Ishikawa (cell line): Measurements from ENCODE around the gene SLC16A8.

Experiments
- EGR1 ChIP-seq: IDR thresholded peaks from 2 replicates; pipeline ENCODE4 v1.6.1; 2012
- EP300 ChIP-seq: IDR thresholded peaks from 2 replicates; pipeline ENCODE4 v1.6.1; 2012; ENCODE audit warnings: borderline replicate concordance
- RAD21 ChIP-seq: IDR thresholded peaks from 2 replicates; pipeline ENCODE4 v1.6.1; 2012; ENCODE audit warnings: low read depth
- TAF1 ChIP-seq: IDR thresholded peaks from 2 replicates; pipeline ENCODE4 v1.6.1; 2012; ENCODE audit warnings: low read depth, mild to moderate bottlenecking
- TF ChIP-seq, protein P1 (sequence below): IDR thresholded peaks from 2 replicates; pipeline ENCODE4 v1.6.1; 2012; ENCODE audit warnings: low read depth, mild to moderate bottlenecking

DNA sequence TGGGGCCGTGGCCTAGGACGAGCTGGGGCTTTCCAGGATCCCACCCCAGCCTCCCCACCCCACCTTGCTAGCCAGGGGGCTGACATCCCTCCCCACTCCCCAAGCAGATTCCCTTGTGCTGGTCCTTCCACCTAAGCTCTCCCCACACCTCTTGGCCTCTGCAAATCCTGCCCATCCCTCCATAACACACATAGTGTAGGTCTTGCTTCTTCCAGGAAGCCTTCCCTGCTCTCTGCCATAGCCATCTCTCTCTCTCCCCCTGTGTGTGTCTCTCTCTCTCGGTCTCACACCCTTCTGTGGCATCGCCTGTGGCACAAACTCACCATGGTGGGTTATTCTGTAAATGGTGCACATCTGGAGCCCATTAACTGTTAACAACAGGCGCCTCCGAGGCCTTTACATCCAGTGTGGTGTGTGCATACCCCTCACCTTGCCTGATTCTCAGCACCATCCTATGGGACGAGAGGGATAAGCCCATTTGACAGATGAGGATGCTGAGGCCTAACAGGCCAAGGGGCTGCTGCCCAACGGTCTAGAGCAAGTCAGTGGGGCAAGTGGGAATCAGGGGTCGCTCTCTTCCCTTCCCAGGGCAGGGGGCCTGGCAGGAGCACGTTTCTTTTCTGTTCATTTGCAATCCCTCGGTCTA lies 49.0 kb downstream of the SLC16A8 start:
- TF ChIP-seq EP300 (no peak), EGR1 (no peak), TAF1 (no peak), RAD21 (no peak)
- TF ChIP-seq, protein P1, sequence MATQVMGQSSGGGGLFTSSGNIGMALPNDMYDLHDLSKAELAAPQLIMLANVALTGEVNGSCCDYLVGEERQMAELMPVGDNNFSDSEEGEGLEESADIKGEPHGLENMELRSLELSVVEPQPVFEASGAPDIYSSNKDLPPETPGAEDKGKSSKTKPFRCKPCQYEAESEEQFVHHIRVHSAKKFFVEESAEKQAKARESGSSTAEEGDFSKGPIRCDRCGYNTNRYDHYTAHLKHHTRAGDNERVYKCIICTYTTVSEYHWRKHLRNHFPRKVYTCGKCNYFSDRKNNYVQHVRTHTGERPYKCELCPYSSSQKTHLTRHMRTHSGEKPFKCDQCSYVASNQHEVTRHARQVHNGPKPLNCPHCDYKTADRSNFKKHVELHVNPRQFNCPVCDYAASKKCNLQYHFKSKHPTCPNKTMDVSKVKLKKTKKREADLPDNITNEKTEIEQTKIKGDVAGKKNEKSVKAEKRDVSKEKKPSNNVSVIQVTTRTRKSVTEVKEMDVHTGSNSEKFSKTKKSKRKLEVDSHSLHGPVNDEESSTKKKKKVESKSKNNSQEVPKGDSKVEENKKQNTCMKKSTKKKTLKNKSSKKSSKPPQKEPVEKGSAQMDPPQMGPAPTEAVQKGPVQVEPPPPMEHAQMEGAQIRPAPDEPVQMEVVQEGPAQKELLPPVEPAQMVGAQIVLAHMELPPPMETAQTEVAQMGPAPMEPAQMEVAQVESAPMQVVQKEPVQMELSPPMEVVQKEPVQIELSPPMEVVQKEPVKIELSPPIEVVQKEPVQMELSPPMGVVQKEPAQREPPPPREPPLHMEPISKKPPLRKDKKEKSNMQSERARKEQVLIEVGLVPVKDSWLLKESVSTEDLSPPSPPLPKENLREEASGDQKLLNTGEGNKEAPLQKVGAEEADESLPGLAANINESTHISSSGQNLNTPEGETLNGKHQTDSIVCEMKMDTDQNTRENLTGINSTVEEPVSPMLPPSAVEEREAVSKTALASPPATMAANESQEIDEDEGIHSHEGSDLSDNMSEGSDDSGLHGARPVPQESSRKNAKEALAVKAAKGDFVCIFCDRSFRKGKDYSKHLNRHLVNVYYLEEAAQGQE, result no peak
